CD4-positive, alpha-beta T cell treated with Interleukin-2 at 100 ng/mL for 4 hours (primary cell): ENCODE results near the gene KCNIP1.

Experiments used
- DNase-seq: peaks from one replicate; pipeline ENCODE4 v3.0.0-alpha.2; 2020; ENCODE audit warnings: low spot score

The KCNIP1 gene

DNA sequence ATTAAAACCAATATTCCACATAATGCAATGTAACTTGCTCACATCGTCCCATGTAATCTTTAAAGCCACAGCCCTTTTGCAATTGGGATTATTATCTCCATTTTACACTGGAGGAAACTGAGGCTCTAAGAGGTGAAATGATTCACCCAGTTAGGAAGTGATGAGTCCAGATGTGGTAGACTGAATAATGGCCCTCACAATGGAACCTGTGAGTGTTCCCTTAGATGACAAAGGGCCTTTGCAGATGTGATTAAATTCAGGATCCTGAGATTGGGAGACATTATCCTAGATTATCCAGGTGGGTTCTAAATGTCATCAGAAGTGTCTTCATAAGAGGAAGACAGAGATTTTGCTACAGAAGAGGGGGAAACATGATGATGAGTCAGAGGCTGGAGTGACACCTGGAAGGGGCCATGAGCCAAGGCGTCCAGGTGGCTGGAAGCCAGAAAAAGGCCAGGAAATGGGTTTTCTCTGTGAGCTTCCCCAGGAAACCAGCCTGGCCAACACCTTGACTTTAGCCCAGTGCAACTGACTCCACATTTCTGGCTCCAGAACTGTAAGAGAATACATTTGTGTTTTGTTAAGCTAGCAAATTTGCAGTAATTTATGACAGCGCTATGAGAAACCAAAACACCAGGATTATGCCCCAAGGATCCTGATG is 139.1 kb downstream of the KCNIP1 start:
- DNase-seq, result no peak

DNA sequence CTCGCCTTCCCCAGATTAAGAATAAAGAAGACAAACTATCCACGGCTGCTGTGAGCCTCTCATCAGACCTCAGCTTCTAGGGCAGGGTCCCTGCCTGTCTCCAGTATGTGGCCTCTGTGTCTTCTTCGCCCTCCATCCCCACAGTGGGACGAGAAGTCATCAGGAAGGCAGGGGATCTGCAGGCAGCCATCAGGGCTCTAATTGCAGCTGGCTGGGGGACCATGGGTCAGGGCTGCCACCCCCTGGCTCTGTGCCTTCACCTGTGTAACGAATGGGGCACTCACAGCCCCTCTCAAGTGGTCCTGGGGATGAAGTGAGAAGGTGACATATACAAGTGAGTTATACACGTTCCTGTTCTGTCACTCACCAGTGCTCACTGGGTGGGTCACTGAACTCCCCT is 139.8 kb downstream of the KCNIP1 start:
- DNase-seq, result no peak

DNA sequence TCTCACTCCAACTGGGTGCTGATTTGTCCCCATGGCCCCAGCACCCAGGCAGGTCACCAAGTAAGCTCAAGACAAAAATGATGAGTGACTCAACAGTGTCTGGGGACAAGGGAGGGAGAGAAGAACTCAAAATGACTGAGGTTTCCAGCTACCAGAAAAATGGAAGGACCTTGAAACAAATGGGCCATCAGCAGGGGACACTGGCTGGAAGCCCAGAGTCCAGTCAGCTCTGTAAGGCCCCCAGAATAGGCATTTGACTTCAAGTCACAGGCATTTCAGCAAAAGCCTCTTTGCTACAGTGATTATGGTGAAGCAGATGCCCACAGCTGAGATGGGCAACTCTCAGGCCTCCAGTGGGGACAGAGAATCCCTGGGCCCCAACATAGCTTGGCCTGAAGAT is 140.7 kb downstream of the KCNIP1 start:
- no peak for DNase-seq

DNA sequence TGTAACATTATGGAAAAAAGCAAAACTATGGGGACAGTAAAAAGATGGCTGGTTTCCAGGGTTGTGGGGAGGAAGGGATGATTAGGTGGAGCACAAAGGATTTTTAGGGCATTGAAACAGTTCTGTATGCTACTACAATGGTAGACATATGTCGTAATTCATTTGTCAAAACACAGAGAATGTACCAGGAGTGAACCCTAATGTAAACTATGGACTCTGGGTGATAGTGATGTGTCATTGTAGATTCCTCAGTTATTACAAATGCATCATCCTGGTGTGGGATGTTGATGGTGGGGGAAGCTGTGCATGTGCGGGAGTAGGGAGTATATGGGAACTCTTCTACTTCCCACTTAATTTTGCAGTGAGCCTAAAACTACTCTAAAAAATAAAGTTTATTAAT is 144.7 kb downstream of the KCNIP1 start:
- no peak for DNase-seq

DNA sequence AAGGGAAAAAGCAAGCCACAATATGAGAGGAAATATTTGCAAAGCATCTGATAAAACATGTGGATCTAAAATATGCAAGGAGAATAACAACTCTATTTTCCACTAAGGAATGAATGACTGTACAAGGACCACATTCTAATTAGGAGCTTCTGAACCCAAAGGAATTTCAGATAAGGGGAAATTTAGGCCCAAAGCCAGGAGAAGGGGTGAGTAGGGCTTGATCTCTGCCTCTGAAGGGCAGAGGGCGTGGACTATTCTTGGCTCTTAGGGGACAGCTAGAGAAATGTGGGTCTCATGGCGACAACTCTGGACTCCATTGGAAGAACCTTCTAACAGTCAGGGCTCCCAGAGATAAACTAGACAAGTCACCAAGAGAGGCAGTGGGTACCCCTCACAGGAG is 147.0 kb downstream of the KCNIP1 start:
- no peak for DNase-seq

DNA sequence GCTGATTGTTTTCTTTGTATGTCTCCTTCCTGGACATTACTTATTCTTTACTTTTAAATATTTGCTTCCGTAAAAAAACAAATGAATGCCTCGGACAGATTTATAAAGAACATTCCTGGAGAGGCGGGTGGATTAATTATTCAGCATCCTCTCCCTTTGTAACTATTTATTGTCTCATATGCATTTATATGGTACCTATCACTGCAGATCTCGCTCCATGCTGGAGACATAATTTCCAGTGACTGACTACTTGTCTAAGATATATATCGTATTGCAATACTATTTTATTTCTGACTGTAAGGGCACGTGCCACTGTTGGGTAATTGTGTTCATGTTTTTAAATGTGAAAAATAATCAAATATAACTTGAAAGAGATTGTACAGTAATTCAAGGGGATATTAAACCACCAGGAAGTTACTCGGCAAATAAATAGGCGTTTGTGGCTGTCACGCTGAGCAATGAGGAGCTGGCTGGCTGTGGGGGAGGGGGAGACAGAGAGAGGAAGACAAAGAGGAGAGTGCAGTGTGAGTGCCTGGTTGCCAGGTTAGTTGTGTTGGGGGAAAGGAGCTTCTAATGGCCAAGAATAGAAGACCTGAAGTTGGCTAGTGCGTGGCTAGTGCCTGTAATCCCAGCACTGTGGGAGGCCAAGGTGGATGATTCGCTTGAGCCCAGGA is 147.9 kb downstream of the KCNIP1 start:
- DNase-seq, result no peak

GRCh38 chr5:170655476-170655875 is 151.7 kb downstream of the KCNIP1 start:
- no peak for DNase-seq

GRCh38 chr5:170655920-170656319 is 152.1 kb downstream of the KCNIP1 start:
- DNase-seq, result no peak

DNA sequence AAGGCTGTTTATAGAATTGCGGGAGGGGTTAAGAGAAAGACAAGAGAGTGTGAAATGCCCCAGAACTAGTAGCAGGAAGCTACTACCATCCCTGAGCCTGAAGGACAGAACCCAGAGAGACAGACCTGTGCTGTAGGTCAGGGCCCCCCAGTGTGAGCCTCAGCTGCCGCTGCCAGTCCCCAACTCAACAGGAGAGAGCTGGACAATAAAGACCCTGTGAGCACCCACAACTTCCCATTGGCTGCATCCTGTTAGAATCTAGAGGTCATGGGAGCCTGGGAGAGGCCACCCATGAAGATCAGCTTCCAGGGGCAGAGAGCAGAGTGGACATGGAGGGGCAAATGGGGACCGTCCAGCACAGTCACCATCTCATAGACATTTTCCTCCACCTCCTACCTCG is 152.5 kb downstream of the KCNIP1 start:
- DNase-seq, result no peak

GRCh38 chr5:170660531-170660930 is 156.7 kb downstream of the KCNIP1 start:
- DNase-seq, result no peak

- no peak for DNase-seq
These were observed 159.1 kb downstream of the KCNIP1 start for GRCh38 chr5:170662966-170663365.

- no peak for DNase-seq
These were observed 175.0 kb downstream of the KCNIP1 start for GRCh38 chr5:170678811-170679210.

DNA sequence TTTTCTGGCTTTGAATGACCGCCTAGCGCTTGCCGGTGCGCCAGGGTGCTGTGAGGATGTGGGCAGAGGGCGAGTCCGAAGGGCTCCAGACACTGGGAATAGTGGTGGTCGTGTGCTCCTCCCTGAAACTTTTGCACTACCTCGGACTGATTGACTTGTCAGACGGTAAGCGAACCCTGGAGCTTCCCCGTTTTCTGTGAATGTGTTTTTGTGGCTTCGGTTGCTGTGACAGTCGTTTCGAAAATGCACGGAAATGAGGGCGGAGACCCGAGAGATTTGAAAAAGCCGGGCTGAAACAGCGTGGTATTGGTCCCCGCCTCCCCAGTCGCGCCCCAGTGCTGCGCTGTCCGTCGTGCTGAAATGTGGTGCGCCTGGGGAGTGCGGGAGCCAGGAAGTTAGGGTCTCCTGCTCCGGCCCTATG is 177.2 kb downstream of the KCNIP1 start:
- no peak for DNase-seq

DNA sequence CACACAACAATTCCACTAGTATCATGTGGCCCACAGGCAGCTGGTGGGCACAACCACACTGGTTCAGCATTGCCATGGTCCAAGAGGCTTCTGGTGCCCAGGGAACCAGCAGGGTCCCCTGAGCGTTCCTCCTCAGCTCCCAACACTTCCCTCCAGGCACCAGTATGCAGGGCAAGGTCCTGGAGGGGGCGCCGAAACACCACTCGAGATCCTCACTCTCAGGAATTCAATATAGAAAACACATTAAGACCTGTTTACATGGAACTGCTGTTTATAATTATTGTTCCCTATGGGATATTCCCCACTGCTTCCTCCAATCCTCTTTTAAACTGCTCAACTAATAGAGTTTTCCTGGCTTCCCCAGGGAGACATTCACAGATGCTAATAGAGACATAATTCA is 187.8 kb downstream of the KCNIP1 start:
- DNase-seq, result no peak

- no peak for DNase-seq
These were observed 189.9 kb downstream of the KCNIP1 start for GRCh38 chr5:170693701-170694100.

- DNase-seq, result no peak
These were observed 191.1 kb downstream of the KCNIP1 start for GRCh38 chr5:170694911-170695310.

DNA sequence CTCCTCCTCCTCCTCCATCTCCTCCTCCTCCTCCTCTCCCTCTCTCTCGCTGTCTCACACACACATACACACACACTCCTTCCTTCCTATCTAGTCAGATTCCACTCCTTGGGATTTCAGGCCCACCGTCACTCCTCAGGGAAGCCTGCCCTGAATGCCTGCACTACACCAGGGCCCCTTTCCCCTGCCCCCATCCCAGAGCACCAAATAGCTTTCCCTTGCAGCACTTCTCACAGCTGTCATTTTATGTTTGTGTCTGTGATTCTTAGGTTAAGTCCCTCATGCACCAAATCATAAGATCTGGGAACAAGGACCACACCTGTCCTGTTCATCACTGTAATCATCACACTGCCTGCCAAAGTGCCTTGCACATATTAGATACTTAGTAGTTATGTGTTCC is 193.2 kb downstream of the KCNIP1 start:
- DNase-seq, result no peak

DNA sequence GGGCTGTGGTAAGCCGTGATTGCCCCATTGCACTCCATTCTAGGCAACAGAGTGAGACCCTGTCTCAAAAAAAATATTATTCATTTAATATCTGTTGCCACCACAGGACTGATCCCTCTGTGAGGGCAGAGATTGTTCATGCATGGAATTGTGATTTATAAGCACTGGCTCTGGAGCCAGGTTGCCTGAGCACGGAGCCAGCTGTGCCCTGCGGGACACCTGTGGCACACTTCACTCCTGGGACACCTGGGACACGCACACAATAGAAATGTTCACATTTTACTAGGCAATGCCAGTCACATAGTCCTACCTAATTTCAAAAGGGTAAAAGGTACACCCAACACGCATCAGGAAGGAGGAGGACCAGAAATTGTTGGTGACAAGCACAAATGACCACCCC is 196.7 kb downstream of the KCNIP1 start:
- DNase-seq, result no peak

DNA sequence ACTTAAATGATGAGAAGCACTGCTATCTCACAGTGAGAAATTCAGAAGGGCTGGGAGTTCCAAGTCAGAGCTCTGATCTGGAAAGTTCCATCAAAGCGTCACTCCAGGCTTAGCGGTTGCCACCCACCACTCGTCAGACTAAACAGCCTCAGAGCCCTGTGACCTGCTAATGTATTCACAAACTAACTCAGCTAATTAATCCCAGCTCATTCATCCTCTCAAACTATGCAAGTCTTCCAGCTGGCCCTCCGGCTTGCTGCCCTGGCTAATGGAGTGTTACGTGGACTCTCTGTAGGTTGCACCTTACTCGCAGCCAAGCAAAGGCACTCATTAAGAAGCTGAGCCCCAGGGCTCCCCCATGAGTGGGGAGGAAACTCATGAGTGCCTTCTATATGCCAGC is 197.5 kb downstream of the KCNIP1 start:
- DNase-seq, result no peak

DNA sequence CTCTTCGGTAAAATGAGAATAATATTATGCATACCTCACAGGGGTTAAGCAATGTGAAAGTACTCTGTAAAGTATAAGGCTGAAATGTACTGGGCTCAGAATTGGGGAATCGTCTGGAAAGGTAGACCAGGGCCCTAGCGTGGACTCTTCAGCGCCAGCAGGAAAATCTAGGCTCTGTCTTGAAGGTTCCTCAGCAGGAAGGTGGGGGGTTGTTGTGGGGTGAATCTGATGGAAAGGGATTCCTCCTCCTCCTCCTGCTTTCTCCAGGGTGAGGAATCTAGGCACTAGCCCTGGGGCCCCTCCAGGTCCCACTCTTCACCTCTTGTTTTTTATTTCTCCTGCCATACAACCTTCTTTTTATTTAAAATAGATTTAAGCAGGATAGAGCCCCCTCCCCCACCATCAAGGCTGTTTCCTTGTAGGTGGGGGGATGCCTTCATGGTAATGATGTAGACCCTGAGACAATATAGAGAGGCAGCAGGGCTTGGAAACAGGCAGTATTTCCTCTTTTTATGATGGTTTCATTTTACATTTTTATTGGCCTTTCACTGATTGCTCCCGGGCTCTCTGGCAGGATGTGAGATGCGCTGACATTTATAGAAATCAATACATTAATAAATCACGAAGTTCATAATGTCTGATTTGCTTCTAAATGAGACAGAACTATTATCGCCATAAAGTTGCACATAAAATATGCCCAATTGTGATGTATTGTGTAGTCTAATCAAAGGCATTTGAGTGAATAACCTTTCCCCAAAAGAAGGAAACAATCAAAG is 200.8 kb downstream of the KCNIP1 start:
- no peak for DNase-seq

DNA sequence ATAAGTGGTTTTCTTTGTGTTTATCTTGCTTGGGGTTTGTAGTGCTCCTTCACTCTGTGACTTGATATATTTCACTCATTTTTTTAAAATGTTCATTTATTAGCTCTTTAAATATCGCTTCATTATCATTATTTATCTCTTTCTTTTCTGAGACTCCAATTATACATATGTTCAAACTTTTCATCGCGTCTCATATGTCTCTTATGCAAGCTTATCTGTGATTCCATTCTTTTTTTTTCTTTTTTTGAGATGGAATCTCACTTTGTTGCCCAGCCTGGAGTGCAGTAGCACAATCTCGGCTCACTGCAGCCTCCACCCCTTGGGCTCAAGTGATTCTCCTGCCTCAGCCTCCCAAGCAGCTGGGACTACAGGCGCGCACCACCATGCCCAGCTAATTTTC is 205.8 kb downstream of the KCNIP1 start:
- DNase-seq, result no peak

GRCh38 chr5:170711300-170711699 is 207.5 kb downstream of the KCNIP1 start:
- no peak for DNase-seq

GRCh38 chr5:170715141-170715540 is 211.3 kb downstream of the KCNIP1 start:
- DNase-seq, result no peak
